ENCODE results near the gene SFXN5.

- no peak for TF ChIP-seq TARDBP (IDR thresholded peaks at IDR 0.05)
- TF ChIP-seq HDGF (IDR thresholded peaks at IDR 0.05; ENCODE audit: borderline replicate concordance) = no peak
- no peak for TF ChIP-seq L3MBTL2 (conservative IDR thresholded peaks at IDR 0.05)
- TF ChIP-seq ZNF384 (IDR thresholded peaks at IDR 0.05) = no peak
- TF ChIP-seq BHLHE40 (IDR thresholded peaks at IDR 0.05; ENCODE audit: borderline replicate concordance) = no peak
- no peak for TF ChIP-seq PKNOX1 (IDR thresholded peaks at IDR 0.05)
- no peak for TF ChIP-seq SUZ12 (IDR thresholded peaks at IDR 0.05)
- no peak for TF ChIP-seq FOXA1 (IDR thresholded peaks at IDR 0.05)
- no peak for TF ChIP-seq FOXM1 (IDR thresholded peaks at IDR 0.05; ENCODE audit: borderline replicate concordance)
- no peak for TF ChIP-seq FOXK2 (IDR thresholded peaks at IDR 0.05)
- no peak for TF ChIP-seq NFRKB (IDR thresholded peaks at IDR 0.05)
- TF ChIP-seq SP1 (IDR thresholded peaks at IDR 0.05) = no peak
- TF ChIP-seq ELF4 (IDR thresholded peaks at IDR 0.05) = no peak
Measured at GRCh38 chr2:72992734-72993102, 78.8 kb downstream of the SFXN5 start.
